ENCODE measurements around the gene NTSR2.

GRCh38 chr2:11661891-11662435 is 8.0 kb downstream of the NTSR2 start:
- TF ChIP-seq, protein P1, sequence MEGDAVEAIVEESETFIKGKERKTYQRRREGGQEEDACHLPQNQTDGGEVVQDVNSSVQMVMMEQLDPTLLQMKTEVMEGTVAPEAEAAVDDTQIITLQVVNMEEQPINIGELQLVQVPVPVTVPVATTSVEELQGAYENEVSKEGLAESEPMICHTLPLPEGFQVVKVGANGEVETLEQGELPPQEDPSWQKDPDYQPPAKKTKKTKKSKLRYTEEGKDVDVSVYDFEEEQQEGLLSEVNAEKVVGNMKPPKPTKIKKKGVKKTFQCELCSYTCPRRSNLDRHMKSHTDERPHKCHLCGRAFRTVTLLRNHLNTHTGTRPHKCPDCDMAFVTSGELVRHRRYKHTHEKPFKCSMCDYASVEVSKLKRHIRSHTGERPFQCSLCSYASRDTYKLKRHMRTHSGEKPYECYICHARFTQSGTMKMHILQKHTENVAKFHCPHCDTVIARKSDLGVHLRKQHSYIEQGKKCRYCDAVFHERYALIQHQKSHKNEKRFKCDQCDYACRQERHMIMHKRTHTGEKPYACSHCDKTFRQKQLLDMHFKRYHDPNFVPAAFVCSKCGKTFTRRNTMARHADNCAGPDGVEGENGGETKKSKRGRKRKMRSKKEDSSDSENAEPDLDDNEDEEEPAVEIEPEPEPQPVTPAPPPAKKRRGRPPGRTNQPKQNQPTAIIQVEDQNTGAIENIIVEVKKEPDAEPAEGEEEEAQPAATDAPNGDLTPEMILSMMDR (IDR thresholded peaks at IDR 0.05): no peak
- TF ChIP-seq POLR2AphosphoS5 (IDR thresholded peaks at IDR 0.05): no peak
- TF ChIP-seq POLR2A (IDR thresholded peaks at IDR 0.05): no peak

Measured in transverse colon (tissue), 4 donors.